ENCODE data around the gene KCNJ5. TPM values are rescaled to one million over a fixed set of nuclear protein-coding genes. Genes with fewer than 3 reads are reported as not detected.

KCNJ5 gene
- total RNA-seq, 8 experiments from 2014 or later: 0.15 to 3.6 (median 1.2) TPM; not detected in 1

GRCh38 chr11:128859563-128860441, 31.4 kb upstream of the KCNJ5 start:
- Histone ChIP-seq H3K27ac (no peak overlapping the region), H3K4me1 (replicated peaks in 1 of 2) (no peaks in the 10 kb centered on the region), H3K4me3 (no peak overlapping the region)
- WGBS, 10 experiments: 47 to 87% (median 69%) methylated on average over 2 to 15 of the region's 33 CpGs; no CpG with 5 or more reads in 2 of the 10 experiments
- peak in 6 of 8 experiments; percentile 22 to 57 (median 42) for ATAC-seq (replicated peaks in 6 of 8)
- in situ Hi-C loops (cut with MboI; ENCODE audit: low pct_unique_long_range_greater_than_20kb in 2 of 9, low sequenced_read_pairs in 9 of 9, unreplicated experiment in 9 of 9): no loop called here

DNA sequence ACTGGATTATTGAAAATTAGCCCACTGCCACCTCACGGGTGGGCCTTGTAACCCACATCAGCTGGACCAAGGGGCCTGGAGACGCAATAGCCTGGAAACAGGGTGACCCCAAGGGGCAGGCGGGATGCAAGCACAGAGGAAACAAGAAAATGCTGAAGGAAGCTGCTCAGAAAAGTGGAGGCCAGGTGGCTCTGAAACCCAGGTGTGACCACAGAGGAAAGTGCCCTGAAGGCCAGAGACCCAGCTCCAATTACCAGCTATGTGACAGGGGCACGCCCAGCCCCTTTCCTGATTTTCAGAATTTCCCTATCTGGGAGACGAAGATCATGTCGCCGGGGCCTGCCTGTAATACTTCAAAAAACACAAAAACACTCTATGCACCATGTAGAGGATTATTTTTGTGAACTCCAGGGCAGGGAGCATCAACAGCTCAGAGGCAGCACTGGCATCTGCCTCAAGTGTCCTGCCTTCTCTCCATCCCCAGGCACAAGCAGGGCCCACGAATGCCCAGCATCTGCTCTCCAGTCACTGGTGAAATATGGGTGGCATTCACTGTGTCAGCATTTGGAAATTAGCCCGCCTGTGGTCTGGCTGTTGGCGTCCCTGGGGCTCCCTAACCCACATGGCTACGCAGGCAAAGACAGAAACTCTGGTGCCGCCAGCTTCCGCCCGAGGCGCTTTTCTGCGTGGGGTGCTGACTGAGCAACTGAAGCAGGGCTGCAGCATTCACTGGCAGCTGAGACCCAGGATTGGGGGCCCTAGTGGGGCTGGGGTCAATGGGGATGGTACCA, 30.4 kb upstream of the KCNJ5 start:
- 68 to 100% (median 88%) methylated on average over 1 to 3 of the region's 16 CpGs; no CpG with 5 or more reads in 2 of the 10 experiments for WGBS, 10 experiments
- Histone ChIP-seq H3K4me3 (no peak overlapping the region), H3K27ac (no peak overlapping the region), H3K4me1 (replicated peaks in 1 of 2) (no peaks in the 10 kb centered on the region)
- no peak for ATAC-seq (replicated peaks in 6 of 8)
- in situ Hi-C loops (cut with MboI; ENCODE audit: low pct_unique_long_range_greater_than_20kb in 2 of 9, low sequenced_read_pairs in 9 of 9, unreplicated experiment in 9 of 9): no loop called here

GRCh38 chr11:128862406-128862805, 28.8 kb upstream of the KCNJ5 start:
- Histone ChIP-seq H3K4me3 (no peak overlapping the region), H3K27ac (no peak overlapping the region), H3K4me1 (replicated peaks in 1 of 2) (no peaks in the 10 kb centered on the region)
- 33 to 100% (median 84%) methylated on average over 1 to 5 of the region's 9 CpGs; no CpG with 5 or more reads in 3 of the 10 experiments for WGBS, 10 experiments
- no peak for ATAC-seq (replicated peaks in 6 of 8)
- in situ Hi-C loops (cut with MboI; ENCODE audit: low pct_unique_long_range_greater_than_20kb in 2 of 9, low sequenced_read_pairs in 9 of 9, unreplicated experiment in 9 of 9): no loop called here

- peak in 6 of 8 experiments; percentile 32 to 97 (median 82) for ATAC-seq (replicated peaks in 6 of 8)
- no peak overlapping the region for H3K27ac ChIP-seq
- no peaks in the 10 kb centered on the region for H3K4me1 ChIP-seq (replicated peaks in 1 of 2)
- 0 to 81% (median 63%) methylated on average over 1 to 4 of the region's 4 CpGs; no CpG with 5 or more reads in 3 of the 10 experiments for WGBS, 10 experiments
- no peak overlapping the region for H3K4me3 ChIP-seq
- in situ Hi-C loops (cut with MboI; ENCODE audit: low pct_unique_long_range_greater_than_20kb in 2 of 9, low sequenced_read_pairs in 9 of 9, unreplicated experiment in 9 of 9): no loop called here
Observed at GRCh38 chr11:128862908-128863660, 28.1 kb upstream of the KCNJ5 start.

DNA sequence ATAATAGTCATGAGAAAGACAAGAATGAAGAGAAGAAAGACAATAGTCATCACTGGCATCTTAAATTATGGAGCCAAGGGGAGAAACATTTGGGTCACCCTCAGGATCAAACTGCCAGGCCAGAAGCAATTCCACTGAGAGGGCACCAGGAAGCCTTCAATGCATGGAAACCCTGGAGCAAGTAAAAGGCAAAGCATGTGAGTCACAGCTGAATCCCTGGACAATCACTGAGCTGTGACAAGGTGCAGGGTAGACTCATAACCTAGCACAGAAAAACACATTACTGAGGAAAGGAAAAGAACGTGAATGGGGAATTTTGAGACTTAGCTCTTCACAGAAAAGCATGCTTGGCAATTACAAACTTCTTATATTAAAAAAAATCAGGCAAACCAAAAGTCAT, 25.7 kb upstream of the KCNJ5 start:
- in situ Hi-C loops (cut with MboI; ENCODE audit: low pct_unique_long_range_greater_than_20kb in 2 of 9, low sequenced_read_pairs in 9 of 9, unreplicated experiment in 9 of 9): no loop called here
- Histone ChIP-seq H3K4me1 (replicated peaks in 1 of 2) (no peaks in the 10 kb centered on the region), H3K4me3 (no peak overlapping the region), H3K27ac (no peak overlapping the region)
- 13 to 100% (median 83%) methylated on average over 1 of the region's 1 CpG; no CpG with 5 or more reads in 3 of the 10 experiments for WGBS, 10 experiments
- no peak for ATAC-seq (replicated peaks in 6 of 8)

DNA sequence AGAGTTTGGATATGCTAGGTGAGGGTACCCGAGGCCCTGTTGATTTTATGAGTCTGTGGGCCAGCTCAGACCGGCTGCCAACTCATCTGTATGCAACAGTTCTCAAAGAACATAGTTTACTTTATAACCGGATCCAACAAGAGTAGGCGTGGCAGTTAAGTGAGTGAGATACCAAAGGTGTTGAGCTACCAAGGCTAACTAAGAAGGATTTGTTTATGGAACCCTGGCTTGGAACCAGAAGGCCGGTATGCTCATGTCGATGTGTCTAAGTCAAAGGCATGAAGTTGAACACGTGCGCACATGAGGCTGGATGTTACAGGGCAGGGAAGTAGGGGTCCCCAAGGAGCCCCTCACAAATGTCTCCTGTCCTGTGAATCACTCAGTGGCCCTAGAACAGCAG, 23.9 kb upstream of the KCNJ5 start, which contains the start of gene KCNJ1:
TSS of gene KCNJ1 (minus strand) at position 20 of the 400 bp plus-strand sequence. CDS start 27,053 bp downstream, outside the sequence.
- no peak within 1 kb of the TSS for H3K27ac ChIP-seq
- no peak for ATAC-seq (replicated peaks in 6 of 8)
- 10 to 100% (median 88%) methylated on average over 1 to 8 of the region's 8 CpGs; no CpG with 5 or more reads in 2 of the 10 experiments for WGBS, 10 experiments
- H3K4me1 ChIP-seq (replicated peaks in 1 of 2): peaks cover 8 to 10% of the 10 kb centered on the region in 2 donors
- no peak within 1 kb of the TSS for H3K4me3 ChIP-seq
- in situ Hi-C loops (cut with MboI; ENCODE audit: low pct_unique_long_range_greater_than_20kb in 2 of 9, low sequenced_read_pairs in 9 of 9, unreplicated experiment in 9 of 9): no loop called here

- H3K27ac ChIP-seq: no peak overlapping the region
- H3K4me1 ChIP-seq (replicated peaks in 1 of 2): peaks cover 8 to 10% of the 10 kb centered on the region in 2 donors
- in situ Hi-C loops (cut with MboI; ENCODE audit: low pct_unique_long_range_greater_than_20kb in 2 of 9, low sequenced_read_pairs in 9 of 9, unreplicated experiment in 9 of 9): no loop called here
- no peak overlapping the region for H3K4me3 ChIP-seq
- ATAC-seq (replicated peaks in 6 of 8): no peak
- WGBS, 10 experiments: 67 to 100% (median 94%) methylated on average over 1 to 8 of the region's 10 CpGs; no CpG with 5 or more reads in 4 of the 10 experiments
Observed at GRCh38 chr11:128868841-128869671, 22.1 kb upstream of the KCNJ5 start.

- H3K4me3 ChIP-seq: no peak overlapping the region
- peaks cover 8 to 10% of the 10 kb centered on the region in 2 donors for H3K4me1 ChIP-seq (replicated peaks in 1 of 2)
- peak in 5 of 8 experiments; percentile 42 to 87 (median 55) for ATAC-seq (replicated peaks in 6 of 8)
- H3K27ac ChIP-seq: no peak overlapping the region
- WGBS, 10 experiments: 0 to 83% (median 22%) methylated on average over 1 to 5 of the region's 6 CpGs; no CpG with 5 or more reads in 3 of the 10 experiments
- in situ Hi-C loops (cut with MboI; ENCODE audit: low pct_unique_long_range_greater_than_20kb in 2 of 9, low sequenced_read_pairs in 9 of 9, unreplicated experiment in 9 of 9): no loop called here
Observed at GRCh38 chr11:128871168-128871610, 20.0 kb upstream of the KCNJ5 start.

- Histone ChIP-seq H3K4me1 (replicated peaks in 1 of 2) (peaks cover 8 to 10% of the 10 kb centered on the region in 2 donors), H3K27ac (no peak overlapping the region), H3K4me3 (no peak overlapping the region)
- in situ Hi-C loops (cut with MboI; ENCODE audit: low pct_unique_long_range_greater_than_20kb in 2 of 9, low sequenced_read_pairs in 9 of 9, unreplicated experiment in 9 of 9): no loop called here
- 11 to 88% (median 48%) methylated on average over 1 to 6 of the region's 6 CpGs; no CpG with 5 or more reads in 1 of the 10 experiments for WGBS, 10 experiments
- ATAC-seq (replicated peaks in 6 of 8): no peak
Observed at GRCh38 chr11:128872094-128872493, 19.1 kb upstream of the KCNJ5 start.

DNA sequence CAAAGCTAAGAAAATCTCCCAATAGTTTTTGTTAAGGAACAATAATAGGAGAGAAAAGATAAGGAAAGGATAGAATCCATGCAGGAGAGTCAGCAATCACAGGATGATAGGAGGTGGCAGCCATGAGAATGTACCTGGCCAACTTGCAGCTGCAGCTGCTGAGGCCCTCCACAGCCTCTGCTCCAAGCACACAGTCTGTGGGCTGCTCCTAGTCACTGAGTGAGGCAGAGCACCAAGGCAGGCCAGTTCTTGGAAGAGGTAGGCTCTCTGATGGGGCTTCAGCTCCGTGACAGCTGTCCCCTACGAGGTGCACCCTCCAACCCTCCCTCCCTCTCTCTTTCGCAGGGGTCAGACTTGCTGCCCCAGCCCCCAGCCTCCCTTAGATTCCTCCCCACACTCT, 18.6 kb upstream of the KCNJ5 start:
- in situ Hi-C loops (cut with MboI; ENCODE audit: low pct_unique_long_range_greater_than_20kb in 2 of 9, low sequenced_read_pairs in 9 of 9, unreplicated experiment in 9 of 9): no loop called here
- H3K27ac ChIP-seq: no peak overlapping the region
- no peak for ATAC-seq (replicated peaks in 6 of 8)
- WGBS, 10 experiments: no CpG with 5 or more reads among the region's 3 CpGs
- H3K4me3 ChIP-seq: no peak overlapping the region
- H3K4me1 ChIP-seq (replicated peaks in 1 of 2): peaks cover 8 to 10% of the 10 kb centered on the region in 2 donors

GRCh38 chr11:128874427-128874826, 16.7 kb upstream of the KCNJ5 start:
- 20 to 100% (median 75%) methylated on average over 1 to 3 of the region's 3 CpGs; no CpG with 5 or more reads in 2 of the 10 experiments for WGBS, 10 experiments
- peaks cover 8 to 10% of the 10 kb centered on the region in 2 donors for H3K4me1 ChIP-seq (replicated peaks in 1 of 2)

More at GRCh38 chr11:128874427-128874826, 16.7 kb upstream of the KCNJ5 start:
- Histone ChIP-seq H3K4me3 (no peak overlapping the region), H3K27ac (no peak overlapping the region)
- peak in 5 of 8 experiments; percentile 25 to 76 (median 61) for ATAC-seq (replicated peaks in 6 of 8)
- in situ Hi-C loops (cut with MboI; ENCODE audit: low pct_unique_long_range_greater_than_20kb in 2 of 9, low sequenced_read_pairs in 9 of 9, unreplicated experiment in 9 of 9): no loop called here
